ENCODE data around the gene RHO. TPM values are rescaled to one million over a fixed set of nuclear protein-coding genes. Genes with fewer than 3 reads are reported as not detected.

The RHO gene
- total and polyA plus RNA-seq, 4 donors, result 0.01 TPM; not detected in 3

- ATAC-seq (ENCODE audit: insufficient read depth, low FRiP score), result no peak
- H3K27me3 ChIP-seq (ENCODE audit: control insufficient read depth in 3 of 3, insufficient read depth in 3 of 3, low read length in 2 of 3), result no peaks in the 10 kb centered on the region
- DNase-seq, result no peak
- H3K36me3 ChIP-seq (ENCODE audit: control insufficient read depth in 4 of 4, insufficient read depth in 4 of 4, low read length in 4 of 4), result peaks cover 0 to 31% (median 12%) of the 10 kb centered on the region in 4 donors
- TF ChIP-seq CTCF (IDR thresholded peaks at IDR 0.05; ENCODE audit: control extremely low read depth, extremely low read depth), result no peak
- H3K9ac ChIP-seq (ENCODE audit: insufficient read depth in 1 of 2, low read length in 2 of 2), result no peak overlapping the region
- H3K4me3 ChIP-seq, result no peak overlapping the region
- 92 to 97% methylated on average over 10 of the region's 10 CpGs for WGBS, 2 donors
- H3K9me3 ChIP-seq (ENCODE audit: control insufficient read depth in 4 of 4, insufficient read depth in 3 of 4, low read length in 3 of 4), result no peaks in the 10 kb centered on the region
- no peak overlapping the region for H3K27ac ChIP-seq (ENCODE audit: low read depth in 1 of 2, low read length in 1 of 2)
- no peaks in the 10 kb centered on the region for H3K4me1 ChIP-seq (ENCODE audit: control insufficient read depth in 5 of 5, insufficient read depth in 5 of 5, low read length in 5 of 5)
Observed at GRCh38 chr3:129519449-129519848, 9.0 kb upstream of the RHO start.

- ATAC-seq (ENCODE audit: insufficient read depth, low FRiP score) (no peak), DNase-seq (no peak)
- Histone ChIP-seq H3K9me3 (ENCODE audit: control insufficient read depth in 4 of 4, insufficient read depth in 3 of 4, low read length in 3 of 4) (no peaks in the 10 kb centered on the region), H3K36me3 (ENCODE audit: control insufficient read depth in 4 of 4, insufficient read depth in 4 of 4, low read length in 4 of 4) (peaks cover 0 to 27% (median 11%) of the 10 kb centered on the region in 4 donors), H3K27me3 (ENCODE audit: control insufficient read depth in 3 of 3, insufficient read depth in 3 of 3, low read length in 2 of 3) (no peaks in the 10 kb centered on the region), H3K4me1 (ENCODE audit: control insufficient read depth in 5 of 5, insufficient read depth in 5 of 5, low read length in 5 of 5) (no peaks in the 10 kb centered on the region), H3K27ac (ENCODE audit: low read depth in 1 of 2, low read length in 1 of 2) (no peak overlapping the region), H3K9ac (ENCODE audit: insufficient read depth in 1 of 2, low read length in 2 of 2) (no peak overlapping the region), H3K4me3 (no peak overlapping the region)
- TF ChIP-seq CTCF (IDR thresholded peaks at IDR 0.05; ENCODE audit: control extremely low read depth, extremely low read depth), result no peak
- 95 to 96% methylated on average over 15 of the region's 15 CpGs for WGBS, 2 donors
Observed at GRCh38 chr3:129519896-129520715, 8.3 kb upstream of the RHO start.

GRCh38 chr3:129520960-129521359, 7.5 kb upstream of the RHO start:
- no peak overlapping the region for H3K27ac ChIP-seq (ENCODE audit: low read depth in 1 of 2, low read length in 1 of 2)
- ATAC-seq (ENCODE audit: insufficient read depth, low FRiP score) (no peak), DNase-seq (no peak)
- H3K36me3 ChIP-seq (ENCODE audit: control insufficient read depth in 4 of 4, insufficient read depth in 4 of 4, low read length in 4 of 4), result peaks cover 0 to 25% (median 10%) of the 10 kb centered on the region in 4 donors
- no peaks in the 10 kb centered on the region for H3K9me3 ChIP-seq (ENCODE audit: control insufficient read depth in 4 of 4, insufficient read depth in 3 of 4, low read length in 3 of 4)
- WGBS, 2 donors, result 83 to 97% methylated on average over 4 of the region's 4 CpGs
- no peak overlapping the region for H3K9ac ChIP-seq (ENCODE audit: insufficient read depth in 1 of 2, low read length in 2 of 2)
- no peaks in the 10 kb centered on the region for H3K4me1 ChIP-seq (ENCODE audit: control insufficient read depth in 5 of 5, insufficient read depth in 5 of 5, low read length in 5 of 5)
- no peaks in the 10 kb centered on the region for H3K27me3 ChIP-seq (ENCODE audit: control insufficient read depth in 3 of 3, insufficient read depth in 3 of 3, low read length in 2 of 3)
- H3K4me3 ChIP-seq, result no peak overlapping the region
- TF ChIP-seq CTCF (IDR thresholded peaks at IDR 0.05; ENCODE audit: control extremely low read depth, extremely low read depth), result no peak

Data from lung (tissue), 12 donors.